ENCODE data around the gene LCNL1. TPM values are rescaled to one million over a fixed set of nuclear protein-coding genes. Genes with fewer than 3 reads are reported as not detected.

LCNL1 gene
- total RNA-seq, 1 donor from 2014 or later = 1.9 TPM

DNA sequence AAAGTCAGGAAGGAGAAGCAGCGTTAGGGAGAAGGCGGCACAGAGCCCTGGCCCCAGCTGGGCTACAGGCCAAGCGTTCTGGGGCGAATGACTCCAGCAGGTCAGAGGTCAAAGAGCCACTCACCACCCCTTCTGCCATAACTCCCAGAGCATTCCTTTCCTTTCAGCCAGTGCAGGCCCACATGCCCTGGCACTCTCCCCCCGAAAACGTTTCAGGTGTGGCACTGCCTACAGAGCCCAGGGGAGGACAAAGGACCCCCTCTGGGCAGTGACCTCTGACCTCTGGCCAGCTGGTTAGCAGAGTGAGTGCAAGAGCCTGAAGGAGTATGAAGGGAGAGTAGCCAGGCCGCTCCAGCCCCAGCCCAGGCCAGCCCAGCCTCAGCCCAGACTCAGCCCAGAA, 40.4 kb downstream of the LCNL1 start:
- Histone ChIP-seq H3K4me3 (no peak overlapping the region), H3K27ac (no peak overlapping the region), H3K9me3 (no peaks in the 10 kb centered on the region), H3K36me3 (peaks cover 3% of the 10 kb centered on the region), H3K27me3 (ENCODE audit: low read depth) (no peaks in the 10 kb centered on the region), H3K4me1 (peaks cover 19% of the 10 kb centered on the region)
- no peak for DNase-seq
- TF ChIP-seq, protein P1, sequence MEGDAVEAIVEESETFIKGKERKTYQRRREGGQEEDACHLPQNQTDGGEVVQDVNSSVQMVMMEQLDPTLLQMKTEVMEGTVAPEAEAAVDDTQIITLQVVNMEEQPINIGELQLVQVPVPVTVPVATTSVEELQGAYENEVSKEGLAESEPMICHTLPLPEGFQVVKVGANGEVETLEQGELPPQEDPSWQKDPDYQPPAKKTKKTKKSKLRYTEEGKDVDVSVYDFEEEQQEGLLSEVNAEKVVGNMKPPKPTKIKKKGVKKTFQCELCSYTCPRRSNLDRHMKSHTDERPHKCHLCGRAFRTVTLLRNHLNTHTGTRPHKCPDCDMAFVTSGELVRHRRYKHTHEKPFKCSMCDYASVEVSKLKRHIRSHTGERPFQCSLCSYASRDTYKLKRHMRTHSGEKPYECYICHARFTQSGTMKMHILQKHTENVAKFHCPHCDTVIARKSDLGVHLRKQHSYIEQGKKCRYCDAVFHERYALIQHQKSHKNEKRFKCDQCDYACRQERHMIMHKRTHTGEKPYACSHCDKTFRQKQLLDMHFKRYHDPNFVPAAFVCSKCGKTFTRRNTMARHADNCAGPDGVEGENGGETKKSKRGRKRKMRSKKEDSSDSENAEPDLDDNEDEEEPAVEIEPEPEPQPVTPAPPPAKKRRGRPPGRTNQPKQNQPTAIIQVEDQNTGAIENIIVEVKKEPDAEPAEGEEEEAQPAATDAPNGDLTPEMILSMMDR (IDR thresholded peaks at IDR 0.05) = no peak
- ATAC-seq = no peak
- intact Hi-C loops (cut with DNase I) = no loop called here

DNA sequence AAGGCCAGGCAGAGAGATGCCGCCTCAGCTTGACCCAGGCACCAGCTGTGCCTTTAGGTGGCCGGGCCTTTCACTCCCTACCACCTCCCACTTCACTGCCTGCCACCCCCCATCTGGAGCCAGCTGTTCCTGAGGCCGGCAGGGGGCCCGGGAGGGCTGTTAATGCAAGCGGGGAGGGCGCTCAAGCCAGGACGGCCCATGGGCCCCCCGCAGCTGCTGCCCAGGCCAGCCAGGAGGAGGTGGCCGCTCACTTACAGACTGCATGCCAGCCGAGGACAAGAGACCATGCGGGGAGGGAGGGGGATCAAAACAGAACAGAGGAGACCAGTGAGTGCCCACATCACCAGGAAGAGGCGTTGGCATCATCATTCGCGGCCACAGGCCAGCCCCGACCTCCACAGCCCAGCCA, 40.8 kb downstream of the LCNL1 start:
- H3K27ac ChIP-seq = no peak overlapping the region

DNA sequence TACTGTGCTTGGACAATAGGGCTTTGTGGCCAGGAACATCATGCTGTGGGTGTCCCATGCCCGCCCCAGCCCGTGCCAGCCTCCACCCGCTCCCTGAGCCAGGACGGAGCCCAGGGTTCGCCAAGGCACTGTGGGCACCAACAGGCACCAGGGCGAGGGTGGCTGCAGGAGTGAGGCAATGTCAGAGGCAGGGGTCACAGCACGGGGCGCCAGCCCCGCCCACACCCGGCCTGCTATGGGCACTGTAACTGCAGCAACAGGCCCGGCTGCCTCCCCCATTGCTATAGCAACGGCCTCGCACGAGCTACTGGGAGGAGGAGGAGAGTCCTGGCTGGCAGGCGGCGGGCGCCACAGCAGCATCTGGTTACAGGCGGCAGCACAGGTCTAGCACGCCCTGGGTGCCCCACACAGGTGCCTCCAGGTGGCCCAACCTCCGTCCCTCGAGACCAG, 42.7 kb downstream of the LCNL1 start:
- Histone ChIP-seq H3K9me3 (no peaks in the 10 kb centered on the region), H3K27me3 (ENCODE audit: low read depth) (no peaks in the 10 kb centered on the region), H3K4me1 (peaks cover 42% of the 10 kb centered on the region), H3K4me3 (no peak overlapping the region), H3K36me3 (peaks cover 3% of the 10 kb centered on the region), H3K27ac (no peak overlapping the region)
- DNase-seq (no peak), ATAC-seq (no peak)
- TF ChIP-seq, protein P1 (IDR thresholded peaks at IDR 0.05) = no peak
- intact Hi-C loops (cut with DNase I) = no loop called here

More for the DNA sequence above, 40.8 kb downstream of the LCNL1 start:
- Histone ChIP-seq H3K27me3 (ENCODE audit: low read depth) (no peaks in the 10 kb centered on the region), H3K4me1 (peaks cover 22% of the 10 kb centered on the region), H3K9me3 (no peaks in the 10 kb centered on the region), H3K4me3 (no peak overlapping the region), H3K36me3 (peaks cover 3% of the 10 kb centered on the region)
- TF ChIP-seq, protein P1 (IDR thresholded peaks at IDR 0.05) = no peak
- DNase-seq (no peak), ATAC-seq (no peak)
- intact Hi-C loops (cut with DNase I) = no loop called here

DNA sequence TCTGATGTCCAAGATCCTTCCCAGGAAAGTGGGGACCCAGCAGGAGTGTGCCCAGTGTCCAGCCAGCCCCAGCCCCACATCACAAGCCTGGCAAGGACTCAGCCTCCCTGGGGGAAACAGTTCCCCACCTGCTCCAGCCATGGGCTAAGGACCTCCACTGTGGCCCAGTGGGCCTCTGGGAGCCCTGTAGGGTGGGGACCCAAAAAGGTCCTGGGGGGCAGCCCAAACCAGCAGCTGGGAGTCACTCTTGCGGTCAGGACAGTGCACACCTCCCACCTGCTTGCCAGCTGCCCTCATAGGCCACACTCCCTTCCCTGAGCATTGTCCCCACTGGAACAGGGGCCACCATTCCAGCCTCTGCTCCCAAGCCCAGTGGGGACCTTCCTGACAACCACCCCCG, 43.6 kb downstream of the LCNL1 start:
- Histone ChIP-seq H3K4me3 (no peak overlapping the region), H3K27me3 (ENCODE audit: low read depth) (no peaks in the 10 kb centered on the region), H3K27ac (no peak overlapping the region), H3K4me1 (peaks cover 50% of the 10 kb centered on the region), H3K36me3 (no peaks in the 10 kb centered on the region), H3K9me3 (no peaks in the 10 kb centered on the region)
- ATAC-seq (no peak), DNase-seq (no peak)
- TF ChIP-seq, protein P1 (IDR thresholded peaks at IDR 0.05) = no peak
- intact Hi-C loops (cut with DNase I) = no loop called here

DNA sequence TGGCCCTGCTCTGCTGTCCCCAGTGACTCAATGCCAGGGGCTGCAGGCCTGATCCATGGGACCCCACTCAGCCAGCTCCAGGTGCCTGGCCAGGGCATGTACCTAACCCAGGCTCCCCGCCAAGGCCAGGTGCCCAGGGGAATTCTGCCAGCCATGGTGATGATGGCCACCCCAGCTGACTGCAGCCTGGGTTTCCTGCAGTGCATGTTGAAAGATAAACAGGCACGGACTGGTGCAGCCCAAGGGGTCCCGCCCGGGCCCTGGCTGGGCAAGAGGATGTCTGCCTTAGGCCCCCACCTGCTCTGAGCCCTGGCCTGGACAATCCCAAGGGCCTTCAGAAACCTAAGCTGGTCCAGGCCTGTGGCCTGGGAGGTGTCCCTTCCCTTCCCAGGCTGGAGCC, 44.0 kb downstream of the LCNL1 start:
- ATAC-seq = no peak
- no peak for DNase-seq
- TF ChIP-seq, protein P1 (IDR thresholded peaks at IDR 0.05) = no peak
- H3K4me1 ChIP-seq = peaks cover 52% of the 10 kb centered on the region
- no peaks in the 10 kb centered on the region for H3K9me3 ChIP-seq
- H3K36me3 ChIP-seq = no peaks in the 10 kb centered on the region
- H3K4me3 ChIP-seq = peak overlapping the region; percentile 59
- H3K27ac ChIP-seq = peak overlapping the region; percentile 64
- no peaks in the 10 kb centered on the region for H3K27me3 ChIP-seq (ENCODE audit: low read depth)
- intact Hi-C loops (cut with DNase I) = no loop called here

All from lower lobe of right lung (tissue), 2 donors.